Measurements from ENCODE around the gene PA2G4.

DNA sequence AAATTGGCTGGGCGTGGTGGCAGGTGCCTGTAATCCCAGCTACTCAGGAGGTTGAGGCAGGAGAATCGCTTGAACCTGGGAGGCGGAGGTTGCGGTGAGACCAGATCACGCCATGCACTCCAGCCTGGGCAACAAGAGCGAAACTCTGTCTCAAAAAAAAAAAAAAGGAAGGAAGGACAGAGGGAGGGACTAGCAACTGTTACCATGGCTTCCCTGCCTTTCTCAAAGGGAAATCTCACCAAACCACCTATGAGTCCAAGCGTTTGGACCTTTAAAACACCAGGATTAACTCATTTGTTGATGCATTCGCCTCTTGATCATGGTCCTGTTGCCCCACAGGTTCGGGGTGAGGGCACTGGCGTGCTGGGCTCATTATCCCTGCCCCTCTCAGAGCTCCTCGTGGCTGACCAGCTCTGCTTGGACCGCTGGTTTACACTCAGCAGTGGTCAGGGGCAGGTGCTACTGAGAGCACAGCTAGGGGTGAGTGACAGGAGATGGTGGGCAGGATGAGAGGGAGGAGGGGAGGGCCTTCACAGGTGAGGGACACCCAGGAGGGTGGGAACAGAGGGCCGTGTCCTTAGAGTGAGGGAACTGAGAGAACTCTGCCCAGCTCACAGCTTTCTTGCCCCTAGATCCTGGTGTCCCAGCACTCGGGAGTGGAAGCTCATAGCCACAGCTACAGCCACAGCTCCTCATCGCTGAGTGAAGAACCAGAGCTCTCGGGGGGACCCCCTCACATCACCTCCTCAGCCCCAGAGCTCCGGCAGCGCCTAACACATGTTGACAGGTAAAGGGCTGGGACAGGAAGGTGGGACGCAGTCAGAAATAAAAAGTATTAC, 37.8 kb downstream of the PA2G4 start:
- TF ChIP-seq, protein P1, sequence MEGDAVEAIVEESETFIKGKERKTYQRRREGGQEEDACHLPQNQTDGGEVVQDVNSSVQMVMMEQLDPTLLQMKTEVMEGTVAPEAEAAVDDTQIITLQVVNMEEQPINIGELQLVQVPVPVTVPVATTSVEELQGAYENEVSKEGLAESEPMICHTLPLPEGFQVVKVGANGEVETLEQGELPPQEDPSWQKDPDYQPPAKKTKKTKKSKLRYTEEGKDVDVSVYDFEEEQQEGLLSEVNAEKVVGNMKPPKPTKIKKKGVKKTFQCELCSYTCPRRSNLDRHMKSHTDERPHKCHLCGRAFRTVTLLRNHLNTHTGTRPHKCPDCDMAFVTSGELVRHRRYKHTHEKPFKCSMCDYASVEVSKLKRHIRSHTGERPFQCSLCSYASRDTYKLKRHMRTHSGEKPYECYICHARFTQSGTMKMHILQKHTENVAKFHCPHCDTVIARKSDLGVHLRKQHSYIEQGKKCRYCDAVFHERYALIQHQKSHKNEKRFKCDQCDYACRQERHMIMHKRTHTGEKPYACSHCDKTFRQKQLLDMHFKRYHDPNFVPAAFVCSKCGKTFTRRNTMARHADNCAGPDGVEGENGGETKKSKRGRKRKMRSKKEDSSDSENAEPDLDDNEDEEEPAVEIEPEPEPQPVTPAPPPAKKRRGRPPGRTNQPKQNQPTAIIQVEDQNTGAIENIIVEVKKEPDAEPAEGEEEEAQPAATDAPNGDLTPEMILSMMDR (conservative IDR thresholded peaks at IDR 0.05; ENCODE audit: low read depth, low read length): no peak
- TF ChIP-seq EZH2 (IDR thresholded peaks at IDR 0.05; ENCODE audit: low read length, unreplicated experiment): no peak
- TF ChIP-seq EZH2phosphoT487 (IDR thresholded peaks at IDR 0.05; ENCODE audit: borderline replicate concordance, low read length): no peak

Data from PC-3 (cell line).